HEK293 (cell line): ENCODE measurements around the gene KRT27.

ENCODE experiments used
- ELK4 ChIP-seq: IDR thresholded peaks from 2 replicates; pipeline ENCODE4 v1.6.1; 2011; ENCODE audit warnings: mild to moderate bottlenecking, low read depth, low read length, borderline replicate concordance
- MYNN ChIP-seq: fragments of 450-650 bp; formaldehyde crosslinking; IDR thresholded peaks from 2 replicates; pipeline ENCODE4 v1.5.1; 2016; ENCODE audit warnings: missing biosample characterization, missing genetic modification characterization, borderline replicate concordance
- PRDM6 ChIP-seq: fragments of 450-650 bp; formaldehyde crosslinking; IDR thresholded peaks from 2 replicates; pipeline ENCODE4 v1.5.1; 2017; ENCODE audit warnings: missing biosample characterization, missing genetic modification characterization
- TCF7L2 ChIP-seq: IDR thresholded peaks from 2 replicates; pipeline ENCODE4 v1.6.1; 2011; ENCODE audit warnings: low read depth, mild to moderate bottlenecking, inconsistent platforms, low read length, moderate library complexity, borderline replicate concordance
- ZBTB7A ChIP-seq: fragments of 450-650 bp; formaldehyde crosslinking; IDR thresholded peaks from 2 replicates; pipeline ENCODE4 v1.5.1; 2016; ENCODE audit warnings: low read depth, missing biosample characterization, missing genetic modification characterization
- ZNF133 ChIP-seq: fragments of 450-650 bp; formaldehyde crosslinking; IDR thresholded peaks from 2 replicates; pipeline ENCODE4 v1.5.1; 2016; ENCODE audit warnings: missing biosample characterization, missing genetic modification characterization
- ZNF174 ChIP-seq: fragments of 450-650 bp; formaldehyde crosslinking; IDR thresholded peaks from 2 replicates; pipeline ENCODE4 v1.5.0; 2017; ENCODE audit warnings: missing biosample characterization, mild to moderate bottlenecking, missing genetic modification characterization
- ZNF202 ChIP-seq: fragments of 450-650 bp; formaldehyde crosslinking; IDR thresholded peaks from 2 replicates; pipeline ENCODE4 v1.5.1; 2016; ENCODE audit warnings: missing biosample characterization, missing genetic modification characterization, borderline replicate concordance
- ZNF274 ChIP-seq, 2 experiments: fragments of 200-500 bp in 1 of 2; fragments of 450-650 bp in 1 of 2; sonication (Bioruptor generic) in 1 of 2; formaldehyde crosslinking in 1 of 2; IDR thresholded peaks; 2 replicates each; pipeline versions ENCODE4 v1.5.1 to v1.6.1; 2014 to 2016; ENCODE audit warnings: borderline replicate concordance in 1 of 2, inconsistent platforms in 1 of 2, low read length in 1 of 2, missing biosample characterization in 1 of 2, missing genetic modification characterization in 1 of 2
- ZNF521 ChIP-seq: fragments of 450-650 bp; formaldehyde crosslinking; IDR thresholded peaks from 2 replicates; pipeline ENCODE4 v1.5.1; 2017; ENCODE audit warnings: missing biosample characterization, mild to moderate bottlenecking, missing genetic modification characterization
- ZNF561 ChIP-seq: fragments of 450-650 bp; IDR thresholded peaks from 2 replicates; pipeline ENCODE4 v1.5.1; 2018; ENCODE audit warnings: missing biosample characterization, missing genetic modification characterization, borderline replicate concordance
- ZNF792 ChIP-seq: fragments of 450-650 bp; formaldehyde crosslinking; IDR thresholded peaks from 2 replicates; pipeline ENCODE4 v1.5.1; 2016; ENCODE audit warnings: missing biosample characterization, missing genetic modification characterization
- TF ChIP-seq, protein P1 (sequence below): fragments of 450-650 bp; formaldehyde crosslinking; IDR thresholded peaks from 2 replicates; pipeline ENCODE4 v1.5.1; 2016; ENCODE audit warnings: missing biosample characterization, missing genetic modification characterization
- TF ChIP-seq, protein P2 (sequence below): fragments of 450-650 bp; formaldehyde crosslinking; IDR thresholded peaks from 2 replicates; pipeline ENCODE4 v1.5.1; 2016; ENCODE audit warnings: missing biosample characterization, missing genetic modification characterization, low read depth

GRCh38 chr17:40735016-40735415 lies 47.3 kb downstream of the KRT27 start:
- TF ChIP-seq, protein P1, sequence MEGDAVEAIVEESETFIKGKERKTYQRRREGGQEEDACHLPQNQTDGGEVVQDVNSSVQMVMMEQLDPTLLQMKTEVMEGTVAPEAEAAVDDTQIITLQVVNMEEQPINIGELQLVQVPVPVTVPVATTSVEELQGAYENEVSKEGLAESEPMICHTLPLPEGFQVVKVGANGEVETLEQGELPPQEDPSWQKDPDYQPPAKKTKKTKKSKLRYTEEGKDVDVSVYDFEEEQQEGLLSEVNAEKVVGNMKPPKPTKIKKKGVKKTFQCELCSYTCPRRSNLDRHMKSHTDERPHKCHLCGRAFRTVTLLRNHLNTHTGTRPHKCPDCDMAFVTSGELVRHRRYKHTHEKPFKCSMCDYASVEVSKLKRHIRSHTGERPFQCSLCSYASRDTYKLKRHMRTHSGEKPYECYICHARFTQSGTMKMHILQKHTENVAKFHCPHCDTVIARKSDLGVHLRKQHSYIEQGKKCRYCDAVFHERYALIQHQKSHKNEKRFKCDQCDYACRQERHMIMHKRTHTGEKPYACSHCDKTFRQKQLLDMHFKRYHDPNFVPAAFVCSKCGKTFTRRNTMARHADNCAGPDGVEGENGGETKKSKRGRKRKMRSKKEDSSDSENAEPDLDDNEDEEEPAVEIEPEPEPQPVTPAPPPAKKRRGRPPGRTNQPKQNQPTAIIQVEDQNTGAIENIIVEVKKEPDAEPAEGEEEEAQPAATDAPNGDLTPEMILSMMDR (tag by site-specific recombination): no peak
- TF ChIP-seq ELK4 (no peak), ZNF133 (tag by site-specific recombination) (no peak), ZNF792 (tag by site-specific recombination) (no peak), ZNF521 (no peak), ZBTB7A (tag by site-specific recombination) (no peak), PRDM6 (tag by site-specific recombination) (no peak), MYNN (no peak), ZNF274 (IDR thresholded peaks at IDR 0.05; ENCODE audit: low read length) (no peak), ZNF274 (tag by site-specific recombination; IDR thresholded peaks at IDR 0.05; ENCODE audit: borderline replicate concordance) (no peak), ZNF202 (no peak), ZNF174 (tag by site-specific recombination) (no peak), TCF7L2 (no peak), ZNF561 (tag by site-specific recombination) (no peak)
- TF ChIP-seq, protein P2, sequence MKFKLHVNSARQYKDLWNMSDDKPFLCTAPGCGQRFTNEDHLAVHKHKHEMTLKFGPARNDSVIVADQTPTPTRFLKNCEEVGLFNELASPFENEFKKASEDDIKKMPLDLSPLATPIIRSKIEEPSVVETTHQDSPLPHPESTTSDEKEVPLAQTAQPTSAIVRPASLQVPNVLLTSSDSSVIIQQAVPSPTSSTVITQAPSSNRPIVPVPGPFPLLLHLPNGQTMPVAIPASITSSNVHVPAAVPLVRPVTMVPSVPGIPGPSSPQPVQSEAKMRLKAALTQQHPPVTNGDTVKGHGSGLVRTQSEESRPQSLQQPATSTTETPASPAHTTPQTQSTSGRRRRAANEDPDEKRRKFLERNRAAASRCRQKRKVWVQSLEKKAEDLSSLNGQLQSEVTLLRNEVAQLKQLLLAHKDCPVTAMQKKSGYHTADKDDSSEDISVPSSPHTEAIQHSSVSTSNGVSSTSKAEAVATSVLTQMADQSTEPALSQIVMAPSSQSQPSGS (tag by site-specific recombination): no peak
